GM21619 (cell line): Measurements from ENCODE around the gene NRF1.

Experiments used
- ATAC-seq: cut with Tn5 transposase; IDR thresholded peaks from one replicate; pipeline ENCODE4 v1.9.1; 2021; ENCODE audit not compliant: unreplicated experiment

The NRF1 gene

DNA sequence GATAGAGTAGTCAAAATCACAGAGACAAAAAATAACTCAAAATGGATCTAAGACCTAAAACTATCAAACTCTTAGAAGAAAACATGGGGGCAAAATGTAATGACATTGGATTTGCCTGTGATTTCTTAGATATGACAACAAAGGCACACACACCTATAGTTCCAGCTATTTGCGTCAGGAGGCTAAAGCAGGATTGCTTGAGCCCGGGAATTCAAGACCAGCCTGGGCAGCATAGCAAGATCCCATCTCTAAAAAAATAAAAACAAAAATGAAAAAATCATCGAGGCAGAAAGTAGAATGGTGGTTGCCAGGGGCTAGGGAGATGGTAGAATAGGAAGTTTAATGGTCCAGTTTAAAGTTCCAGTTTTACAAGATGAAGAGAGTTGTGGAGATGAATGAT lies 113.3 kb downstream of the NRF1 start:
- no peak for ATAC-seq

DNA sequence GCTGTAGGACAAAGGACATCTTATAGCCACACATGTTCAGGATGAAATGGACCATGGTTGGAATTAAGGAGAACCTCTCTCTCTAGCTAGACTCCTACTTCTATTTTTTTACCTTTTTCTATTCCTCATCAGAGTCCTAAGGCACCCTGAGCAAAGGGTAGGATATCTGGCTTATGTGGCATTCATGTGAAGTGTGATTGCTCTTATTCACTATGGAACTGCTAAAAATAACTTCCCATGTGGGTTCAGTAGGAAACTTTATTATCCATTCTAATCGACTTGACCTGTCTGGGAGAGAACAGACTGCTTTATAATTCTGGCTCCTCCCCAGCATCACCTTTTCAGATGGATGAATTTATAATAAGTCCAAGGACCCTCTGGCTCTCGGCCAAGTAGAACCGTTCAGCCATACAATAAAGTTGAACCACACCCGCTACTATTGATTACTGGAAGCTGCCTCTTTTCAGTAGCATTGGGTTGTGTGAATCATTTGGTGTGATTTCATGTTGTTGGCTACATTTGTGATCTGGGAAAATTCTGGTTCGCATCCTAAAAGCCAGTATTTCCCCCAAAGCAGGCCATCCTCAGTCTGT lies 117.5 kb downstream of the NRF1 start:
- ATAC-seq: no peak

DNA sequence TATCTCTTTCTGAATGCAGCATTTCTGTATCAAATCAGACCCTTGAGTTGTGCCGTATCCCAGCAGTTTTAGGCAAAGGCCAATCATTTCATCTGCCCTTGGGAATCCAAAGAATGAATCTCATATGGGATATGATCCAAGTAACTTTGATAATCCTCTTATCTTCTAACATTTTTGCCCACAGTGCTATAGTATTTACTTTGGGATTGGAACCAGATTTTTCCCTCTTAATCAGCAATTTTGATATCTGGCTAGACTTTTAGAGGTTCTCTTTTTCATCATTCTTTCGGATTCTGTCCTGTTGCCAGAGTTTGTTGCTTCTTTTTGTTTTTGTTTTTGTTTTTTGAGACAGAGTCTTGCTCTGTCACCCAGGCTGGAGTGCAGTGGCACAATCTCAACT lies 118.0 kb downstream of the NRF1 start:
- no peak for ATAC-seq

DNA sequence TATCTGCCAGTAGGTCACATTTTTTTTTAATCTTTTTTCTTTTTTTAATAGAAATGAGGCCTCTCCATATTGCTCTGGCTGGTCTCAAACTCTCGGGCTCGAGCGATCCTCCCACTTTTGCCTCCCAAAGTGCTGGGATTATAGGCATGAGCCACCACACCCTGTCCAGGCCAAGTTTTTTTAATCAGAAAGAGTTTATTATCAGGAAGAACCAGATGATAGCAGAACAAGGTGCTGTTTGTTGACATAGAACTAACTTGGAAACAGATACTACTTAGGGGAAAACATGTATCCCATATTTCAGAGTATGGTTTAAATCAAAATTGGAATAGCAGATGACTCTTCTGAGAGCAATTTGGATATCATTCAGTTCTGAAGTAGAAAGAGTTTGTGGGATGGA lies 118.6 kb downstream of the NRF1 start:
- ATAC-seq: no peak

DNA sequence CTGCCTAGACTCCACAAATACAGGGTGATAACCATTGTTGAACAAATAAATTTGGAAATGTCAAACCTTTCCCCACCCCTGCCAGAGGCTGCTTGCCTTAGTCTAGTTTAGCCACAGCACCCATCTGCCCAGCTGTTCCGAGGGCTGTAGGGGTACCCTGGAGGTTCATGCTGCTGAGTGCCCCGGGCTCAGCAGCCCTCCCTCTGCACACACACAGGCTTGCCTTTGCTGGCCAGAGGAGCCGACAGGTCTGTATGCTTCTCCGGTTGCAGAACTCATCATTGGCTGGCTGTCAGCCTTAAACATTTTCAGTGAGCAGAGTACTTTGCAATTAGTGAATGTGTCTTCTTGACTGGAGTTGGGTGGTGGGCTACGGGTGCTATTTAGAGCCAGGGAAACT lies 122.9 kb downstream of the NRF1 start:
- no peak for ATAC-seq

DNA sequence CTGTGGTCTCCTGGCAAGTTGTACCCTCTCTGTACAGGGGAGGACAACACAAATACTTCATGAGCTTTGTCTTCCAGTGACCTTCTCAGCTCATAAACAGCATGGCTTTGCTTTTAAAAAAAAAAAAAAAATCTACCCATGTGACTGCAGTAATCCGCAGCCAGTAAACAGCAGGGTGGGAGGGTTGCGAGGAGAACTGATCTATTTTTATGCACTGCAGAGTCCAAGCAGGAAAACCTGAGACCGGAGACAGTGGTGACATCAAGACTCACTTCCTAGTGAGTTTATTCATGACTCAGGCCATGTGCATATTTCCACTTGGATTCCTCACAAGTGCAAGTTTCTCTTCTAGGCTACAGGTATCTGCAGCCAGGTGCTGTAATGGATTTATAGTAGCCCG lies 127.9 kb downstream of the NRF1 start:
- no peak for ATAC-seq

DNA sequence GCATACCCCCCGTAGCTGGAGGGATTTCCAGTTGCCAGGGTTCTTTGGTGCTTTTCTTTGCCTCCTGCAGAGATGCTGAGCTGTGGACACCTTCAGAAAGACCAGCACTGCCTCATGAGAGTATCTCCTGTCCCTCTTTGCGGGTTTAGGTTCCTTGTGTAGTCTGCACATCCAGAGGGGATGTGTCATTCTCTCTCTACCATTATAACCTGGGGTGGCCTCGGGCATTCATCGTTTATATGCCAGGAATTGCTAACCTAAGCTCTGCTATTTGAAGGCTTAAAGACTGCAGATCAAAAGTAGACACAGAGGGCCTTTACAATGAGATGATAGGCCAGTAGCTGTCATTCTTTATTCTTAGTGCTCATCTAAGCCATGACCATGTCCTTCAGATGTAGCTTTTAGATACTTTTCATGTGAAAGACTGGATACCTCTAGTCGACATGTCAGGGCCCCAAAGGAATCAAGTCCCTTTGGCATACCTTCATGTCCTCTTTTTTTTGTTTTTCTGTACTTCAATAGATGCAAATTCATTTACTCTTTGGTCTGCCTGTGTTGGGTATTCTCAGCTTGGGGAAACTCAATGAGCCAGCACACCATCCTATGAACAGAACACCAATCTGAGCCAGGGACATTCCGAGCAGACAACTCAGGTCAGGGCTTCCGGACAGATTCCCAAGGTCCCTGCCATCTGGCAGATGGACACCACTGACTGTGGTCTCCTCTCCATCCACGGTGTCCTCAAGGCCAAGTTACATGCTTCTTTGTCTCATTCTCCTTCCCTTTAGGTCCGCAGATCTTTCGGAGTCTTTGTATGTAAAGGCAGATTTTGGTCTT lies 129.3 kb downstream of the NRF1 start:
- ATAC-seq: no peak

DNA sequence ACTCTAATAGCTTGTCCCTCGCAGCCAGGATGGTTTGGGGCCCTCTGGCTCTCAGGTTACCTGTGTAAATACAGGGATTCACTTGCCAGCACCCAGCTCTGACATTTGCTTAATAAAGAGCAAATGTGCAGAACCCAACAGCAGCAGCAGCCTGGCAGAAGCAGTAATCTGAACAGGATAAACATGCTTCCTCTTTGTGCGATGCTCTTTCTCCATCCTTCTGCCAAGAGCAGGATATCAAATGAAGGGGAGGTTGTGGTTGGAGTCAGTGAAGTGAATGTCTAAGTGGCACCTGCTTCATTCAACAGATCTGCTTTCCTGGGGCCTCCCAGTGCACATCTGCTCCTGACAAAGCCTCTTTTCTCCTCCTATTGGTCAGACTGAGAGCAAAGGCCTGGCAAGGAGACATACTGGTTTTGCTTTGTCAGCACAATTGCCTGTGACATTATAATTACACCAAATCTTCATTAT lies 130.3 kb downstream of the NRF1 start:
- no peak for ATAC-seq

DNA sequence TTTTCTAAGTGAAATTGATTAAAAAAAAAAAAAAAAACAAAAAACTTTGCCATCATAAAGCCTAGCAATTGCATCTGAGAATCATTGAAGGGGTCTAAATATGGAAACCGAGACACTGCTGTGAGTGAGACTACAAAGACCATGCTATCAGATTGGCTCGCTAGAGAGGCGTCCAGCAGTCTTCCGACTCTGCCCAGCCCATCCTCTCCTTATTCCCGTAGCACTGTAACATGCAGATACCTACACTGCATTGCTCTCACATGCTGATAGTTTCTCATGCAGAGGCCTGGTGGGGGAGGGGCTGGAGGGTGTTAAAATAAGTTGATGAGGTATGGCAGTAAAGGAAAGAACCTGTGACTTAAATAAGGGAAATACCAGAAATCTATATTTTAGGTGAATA lies 130.7 kb downstream of the NRF1 start:
- no peak for ATAC-seq

DNA sequence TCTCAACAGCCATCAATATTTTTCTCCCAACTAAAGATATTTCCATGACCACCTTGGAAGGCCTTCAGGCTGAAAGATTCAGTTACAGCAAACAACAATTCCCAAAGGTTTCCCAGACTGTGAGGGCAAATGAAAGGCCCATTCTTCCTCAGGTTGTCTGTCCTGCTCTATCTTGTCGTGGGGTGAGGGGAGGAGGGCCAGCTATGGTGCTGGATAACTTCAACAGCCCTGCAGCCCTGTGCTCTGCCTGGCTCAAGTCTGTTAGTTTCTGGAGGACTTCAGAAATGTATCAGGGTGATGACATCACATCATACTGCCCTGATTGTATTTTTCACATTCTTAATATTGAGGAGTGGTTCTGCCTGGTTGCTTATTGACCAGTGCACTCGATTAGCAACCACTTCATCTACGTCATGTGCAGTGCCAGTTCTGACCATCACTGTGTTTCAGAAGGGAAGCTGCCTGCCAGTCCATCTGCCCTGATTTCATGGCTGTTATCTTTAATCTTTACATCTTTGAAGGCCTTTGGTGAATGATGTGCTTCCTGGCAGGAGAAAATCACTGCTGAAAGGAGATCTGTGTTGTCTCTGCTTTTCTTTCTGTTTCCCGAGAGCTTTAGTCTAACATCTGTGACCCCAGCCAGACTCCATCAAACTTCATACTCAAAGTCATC lies 135.5 kb downstream of the NRF1 start:
- no peak for ATAC-seq

DNA sequence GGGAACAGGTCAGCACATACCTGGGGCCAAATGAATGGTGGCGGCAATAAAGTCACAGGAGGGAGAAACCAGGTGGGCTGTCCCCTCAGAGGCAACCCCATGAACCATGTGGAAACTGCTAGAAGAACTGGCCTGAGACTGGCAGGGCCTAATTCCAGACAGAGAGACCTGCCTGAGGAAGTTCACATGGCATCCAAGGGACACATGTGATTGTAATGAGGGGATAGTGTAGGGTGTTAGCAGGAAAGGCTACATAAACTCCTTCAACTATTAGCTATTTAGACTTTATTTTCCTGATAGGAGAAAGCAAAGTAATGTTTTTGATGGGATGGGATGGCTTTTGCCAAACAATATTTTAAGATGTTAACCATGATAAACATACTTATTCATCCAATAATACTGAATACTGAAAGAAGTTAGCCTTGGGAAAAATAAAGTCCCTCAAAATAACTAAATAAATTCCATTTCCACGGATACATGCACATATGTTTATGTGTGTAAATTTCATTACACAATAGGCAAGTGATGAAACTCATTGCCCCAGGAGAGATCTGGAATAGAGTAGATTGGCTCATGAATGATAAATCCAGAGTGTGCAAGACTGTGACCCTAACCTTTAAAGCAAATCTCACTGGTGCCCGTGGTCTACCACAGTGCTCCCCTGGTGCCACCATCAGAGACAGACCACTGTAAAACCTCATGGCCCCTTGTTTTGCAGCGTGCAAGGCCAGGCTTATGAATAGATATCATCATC lies 137.0 kb downstream of the NRF1 start:
- ATAC-seq: no peak

DNA sequence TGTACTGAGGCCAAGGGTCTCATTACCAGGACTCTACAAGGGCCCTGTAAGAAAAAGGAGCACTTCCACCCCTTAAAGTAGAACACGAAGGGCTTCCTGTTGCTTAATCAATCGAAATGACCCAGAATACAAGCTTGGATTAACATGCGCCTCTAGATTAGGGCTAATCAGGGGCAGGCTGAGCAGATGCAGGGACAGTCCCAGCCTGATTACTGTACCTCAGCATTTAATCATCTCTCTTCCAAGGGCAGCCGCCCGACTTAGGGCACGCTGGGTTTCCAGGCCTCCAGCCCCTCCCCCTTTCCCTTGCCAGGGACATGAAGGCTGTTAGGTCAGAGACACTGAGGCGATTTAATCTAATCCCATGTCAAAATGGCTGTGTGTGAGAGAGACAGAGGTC lies 138.6 kb downstream of the NRF1 start:
- no peak for ATAC-seq

DNA sequence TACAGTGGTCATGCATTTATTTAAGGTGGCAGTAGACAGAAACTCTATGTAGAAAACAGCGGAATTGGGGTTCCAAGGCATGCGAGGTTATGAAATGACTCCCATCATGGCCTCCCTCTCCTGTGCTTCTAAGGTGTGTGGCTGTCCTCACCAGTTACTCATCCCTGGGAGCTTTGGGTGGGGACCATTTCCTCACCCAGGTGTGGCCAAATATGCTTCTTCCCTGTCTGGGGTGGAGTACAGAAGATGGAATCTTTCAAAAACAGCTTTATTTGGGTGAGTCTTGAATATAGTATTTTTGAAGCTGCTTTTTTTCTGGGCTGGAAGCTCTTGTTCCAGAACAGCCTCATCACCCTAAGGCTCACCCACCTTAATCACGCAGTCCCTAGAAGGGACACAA lies 139.0 kb downstream of the NRF1 start:
- no peak for ATAC-seq

DNA sequence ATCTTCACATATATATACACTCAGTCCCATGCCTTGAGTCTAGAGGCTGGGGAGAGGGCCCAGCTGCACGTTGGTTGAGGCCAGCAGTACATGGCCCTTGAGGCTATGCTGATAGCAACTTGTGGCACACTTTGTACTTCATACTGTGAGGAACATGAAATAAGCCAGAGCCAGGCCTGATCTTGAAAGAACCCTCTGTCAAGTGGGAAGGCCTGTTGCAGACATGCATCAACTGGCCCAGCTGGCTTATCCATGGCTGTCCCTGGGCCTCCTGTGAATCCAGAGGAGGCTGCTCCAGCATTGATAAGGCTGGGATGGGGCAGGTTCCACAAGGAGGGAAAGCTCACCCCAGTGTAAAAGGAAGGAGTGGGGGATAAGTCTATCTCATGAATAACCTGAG lies 140.4 kb downstream of the NRF1 start:
- ATAC-seq: no peak

DNA sequence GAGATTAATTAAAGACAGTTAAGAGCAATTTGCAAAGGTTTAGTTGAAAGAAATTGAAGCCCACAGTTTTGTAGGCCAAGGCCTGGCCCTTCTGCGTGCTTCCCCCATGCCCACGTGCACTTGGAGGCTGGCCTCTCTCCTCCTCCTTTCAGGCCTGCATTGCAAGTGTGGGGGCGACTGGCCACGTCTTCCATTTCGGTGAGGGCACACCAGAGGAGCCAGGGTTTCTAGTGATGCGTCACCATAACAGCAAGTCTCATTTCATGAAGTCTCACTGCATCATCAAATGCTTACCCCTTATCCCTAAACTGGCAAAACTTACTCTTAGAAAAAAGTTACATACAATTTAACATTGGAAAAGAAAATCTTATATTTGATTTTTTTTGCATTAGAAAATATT lies 141.2 kb downstream of the NRF1 start:
- no peak for ATAC-seq

DNA sequence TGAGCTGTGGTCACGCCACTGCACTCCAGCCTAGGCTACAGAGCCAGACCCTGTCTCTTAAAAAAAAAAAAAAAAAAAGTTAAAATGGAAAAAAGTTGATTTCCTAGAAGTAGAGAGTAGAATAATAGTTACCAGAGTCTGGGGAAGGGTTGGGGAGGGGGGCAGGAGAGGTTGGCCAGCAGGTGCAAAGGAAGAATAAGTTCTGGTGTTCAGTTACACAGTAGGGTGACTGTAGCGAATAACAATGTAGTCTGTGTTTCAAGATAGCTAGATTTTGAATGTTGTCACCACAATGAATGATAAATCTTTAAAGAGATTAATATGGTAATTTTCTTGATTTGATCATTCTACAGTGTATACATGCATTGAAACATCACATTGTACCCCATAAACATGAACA lies 142.9 kb downstream of the NRF1 start:
- ATAC-seq: no peak

DNA sequence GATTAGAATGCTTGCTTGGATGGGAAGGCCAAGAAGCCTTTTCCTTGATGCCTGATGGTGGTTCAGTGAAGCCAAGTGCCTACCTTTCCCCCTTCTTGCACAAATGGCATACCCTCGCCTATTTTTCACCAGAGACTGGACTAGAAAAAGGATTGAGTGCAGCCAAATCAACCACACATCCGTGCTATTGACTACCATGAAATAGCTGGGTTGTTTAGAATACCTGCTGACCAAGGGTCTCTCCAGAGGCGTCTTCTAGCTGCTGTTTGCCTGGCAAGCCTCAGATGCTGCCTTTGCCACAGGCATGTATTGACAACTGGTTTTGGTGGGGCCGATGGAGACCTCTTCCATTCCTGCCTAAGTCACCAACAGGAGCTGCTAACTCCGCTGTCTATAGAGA lies 146.5 kb downstream of the NRF1 start:
- ATAC-seq: no peak

DNA sequence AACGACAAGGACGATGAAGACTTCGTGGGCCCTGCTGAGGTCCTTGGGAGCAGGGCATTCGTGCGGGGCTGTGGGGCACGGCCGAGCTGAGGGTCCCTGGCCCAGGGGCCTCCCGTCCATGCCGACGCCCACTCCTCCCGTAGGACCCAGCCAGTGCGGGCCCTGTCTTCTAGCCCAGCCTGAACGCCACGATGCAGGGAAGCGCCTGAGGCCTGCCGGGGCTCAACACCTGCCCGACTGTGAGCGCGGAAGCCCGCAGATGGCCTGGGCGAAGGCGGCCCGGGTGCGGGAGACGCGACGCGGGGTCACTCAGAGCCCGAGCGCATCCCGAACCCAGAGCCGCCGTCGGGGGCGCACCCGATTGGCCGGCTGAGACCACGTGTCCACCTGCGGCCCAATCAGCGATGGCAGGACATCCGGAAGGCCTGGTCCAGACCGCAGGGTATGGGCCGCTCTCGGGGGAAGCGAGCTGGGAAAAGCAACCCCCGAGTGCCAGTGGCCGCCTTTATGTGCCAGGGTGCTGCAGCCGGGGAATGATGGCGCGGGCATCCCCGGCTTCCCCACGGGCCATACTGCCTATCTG lies 151.0 kb downstream of the NRF1 start:
- no peak for ATAC-seq

DNA sequence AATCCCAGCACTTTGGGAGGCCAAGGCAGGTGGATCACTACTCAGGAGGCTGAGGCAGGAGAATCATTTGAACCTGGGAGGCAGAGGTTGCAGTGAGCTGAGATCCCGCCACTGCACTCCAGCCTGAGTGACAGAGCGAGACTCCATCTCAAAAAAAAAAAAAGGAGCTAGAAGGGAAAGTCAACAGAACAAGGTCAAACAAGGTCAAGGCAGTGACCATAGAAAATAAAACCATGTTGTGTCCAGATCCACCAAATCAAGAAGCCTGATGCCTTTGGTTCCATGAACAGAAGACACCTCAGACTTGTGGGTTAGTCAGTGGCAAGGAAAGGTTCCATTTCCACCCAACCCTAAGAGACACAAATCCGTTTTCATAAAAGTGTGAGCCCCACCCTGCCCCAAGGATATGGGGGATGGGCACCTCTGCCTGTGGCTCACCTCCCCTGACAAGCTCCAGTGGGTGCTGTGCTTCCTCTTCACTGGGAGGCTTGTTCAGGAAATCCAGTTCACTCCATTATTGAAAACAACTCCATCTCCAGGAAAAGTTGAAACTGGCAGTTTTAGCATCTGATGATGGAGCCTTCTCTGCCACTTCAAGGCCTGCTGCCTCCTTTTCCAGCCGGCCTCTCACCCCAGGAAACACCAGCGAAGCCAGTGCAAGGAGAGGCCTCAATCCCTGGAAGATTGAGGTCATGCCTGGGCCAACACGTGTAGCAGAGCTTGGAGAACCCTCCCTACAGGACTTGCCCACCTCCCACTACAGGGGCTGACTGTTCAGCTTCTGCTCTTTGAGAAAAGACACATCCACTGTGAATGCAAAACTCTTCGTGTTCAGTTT lies 152.9 kb downstream of the NRF1 start:
- no peak for ATAC-seq

DNA sequence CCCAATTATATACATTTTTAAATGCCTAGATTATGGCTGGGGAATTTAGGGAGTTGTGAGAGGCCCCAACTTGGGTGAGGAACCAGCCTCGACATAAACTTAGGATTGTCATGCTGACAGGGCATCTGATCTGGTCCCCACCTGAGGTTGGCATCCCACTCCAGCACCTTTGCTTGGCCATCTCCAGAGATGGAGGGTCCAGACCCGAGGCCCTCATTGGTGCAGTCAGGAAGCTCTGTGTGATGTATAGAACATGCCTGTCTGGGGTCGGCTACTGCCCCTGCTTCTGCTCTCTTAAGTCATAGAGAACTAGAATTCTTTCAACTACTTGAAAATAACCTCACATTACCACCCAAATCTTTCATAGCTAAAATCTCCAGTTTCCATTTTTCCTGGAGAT lies 153.8 kb downstream of the NRF1 start:
- no peak for ATAC-seq
